HEK293 (cell line): ENCODE results near the gene ZNF831.

ENCODE experiments used
- KLF1 ChIP-seq: fragments of 450-650 bp; formaldehyde crosslinking; IDR thresholded peaks from 2 replicates; pipeline ENCODE4 v1.5.1; 2016; ENCODE audit warnings: missing biosample characterization, missing genetic modification characterization
- REPIN1 ChIP-seq: fragments of 450-650 bp; formaldehyde crosslinking; IDR thresholded peaks from 2 replicates; pipeline ENCODE4 v1.5.1; 2017; ENCODE audit warnings: missing biosample characterization, missing genetic modification characterization, low read depth
- TCF7L2 ChIP-seq: IDR thresholded peaks from 2 replicates; pipeline ENCODE4 v1.6.1; 2011; ENCODE audit warnings: low read depth, mild to moderate bottlenecking, inconsistent platforms, low read length, moderate library complexity, borderline replicate concordance
- ZBTB21 ChIP-seq: fragments of 450-650 bp; formaldehyde crosslinking; IDR thresholded peaks from 2 replicates; pipeline ENCODE4 v1.5.1; 2017; ENCODE audit warnings: missing biosample characterization, missing genetic modification characterization
- ZNF140 ChIP-seq: fragments of 450-650 bp; formaldehyde crosslinking; IDR thresholded peaks from 2 replicates; pipeline ENCODE4 v1.5.1; 2016; ENCODE audit warnings: missing biosample characterization, missing genetic modification characterization
- ZNF596 ChIP-seq: fragments of 450-650 bp; IDR thresholded peaks from 2 replicates; pipeline ENCODE4 v1.5.0; 2018; ENCODE audit warnings: missing biosample characterization, mild to moderate bottlenecking, missing genetic modification characterization, moderate library complexity
- ZNF830 ChIP-seq: fragments of 450-650 bp; IDR thresholded peaks from 2 replicates; pipeline ENCODE4 v1.5.0; 2018; ENCODE audit warnings: missing biosample characterization, missing genetic modification characterization, low read depth, mild to moderate bottlenecking, moderate library complexity
- TF ChIP-seq, protein P1 (sequence below): fragments of 450-650 bp; formaldehyde crosslinking; IDR thresholded peaks from 2 replicates; pipeline ENCODE4 v1.5.1; 2016; ENCODE audit warnings: missing biosample characterization, missing genetic modification characterization

DNA sequence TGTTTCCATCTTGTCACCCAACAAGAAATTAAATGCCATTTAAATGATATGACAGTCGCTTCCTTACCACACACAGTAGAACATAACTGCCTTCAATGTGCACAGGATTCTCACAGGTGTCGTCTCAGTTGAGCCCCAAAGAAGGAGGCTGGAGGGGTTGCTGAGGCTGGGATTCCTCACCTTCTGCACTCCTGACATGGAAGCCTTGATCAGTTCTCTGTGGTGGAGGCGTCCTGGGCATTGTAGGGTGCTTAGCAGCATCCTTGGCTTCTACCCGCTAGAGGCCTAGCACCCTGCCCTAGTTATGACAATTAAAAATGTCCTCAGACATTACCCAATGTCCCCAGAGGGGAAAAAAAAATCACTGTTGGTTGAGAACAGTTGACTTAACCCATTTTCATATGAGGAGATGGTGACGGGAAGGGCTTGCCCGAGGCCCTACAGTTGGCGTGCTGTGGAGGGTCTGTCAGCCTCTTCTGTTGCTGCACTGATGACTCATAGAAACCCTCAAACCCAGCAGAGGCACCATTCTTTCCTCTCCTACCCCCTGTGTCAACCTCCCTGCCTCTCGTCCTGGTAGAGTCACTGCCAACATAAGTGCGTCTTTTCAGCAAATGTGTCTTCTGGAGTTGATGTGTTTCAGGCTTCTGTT lies 19.3 kb upstream of the ZNF831 start:
- TF ChIP-seq ZNF140 (tag by site-specific recombination) = no peak
- TF ChIP-seq TCF7L2 = no peak
- TF ChIP-seq ZNF596 (tag by site-specific recombination) = no peak
- TF ChIP-seq, protein P1, sequence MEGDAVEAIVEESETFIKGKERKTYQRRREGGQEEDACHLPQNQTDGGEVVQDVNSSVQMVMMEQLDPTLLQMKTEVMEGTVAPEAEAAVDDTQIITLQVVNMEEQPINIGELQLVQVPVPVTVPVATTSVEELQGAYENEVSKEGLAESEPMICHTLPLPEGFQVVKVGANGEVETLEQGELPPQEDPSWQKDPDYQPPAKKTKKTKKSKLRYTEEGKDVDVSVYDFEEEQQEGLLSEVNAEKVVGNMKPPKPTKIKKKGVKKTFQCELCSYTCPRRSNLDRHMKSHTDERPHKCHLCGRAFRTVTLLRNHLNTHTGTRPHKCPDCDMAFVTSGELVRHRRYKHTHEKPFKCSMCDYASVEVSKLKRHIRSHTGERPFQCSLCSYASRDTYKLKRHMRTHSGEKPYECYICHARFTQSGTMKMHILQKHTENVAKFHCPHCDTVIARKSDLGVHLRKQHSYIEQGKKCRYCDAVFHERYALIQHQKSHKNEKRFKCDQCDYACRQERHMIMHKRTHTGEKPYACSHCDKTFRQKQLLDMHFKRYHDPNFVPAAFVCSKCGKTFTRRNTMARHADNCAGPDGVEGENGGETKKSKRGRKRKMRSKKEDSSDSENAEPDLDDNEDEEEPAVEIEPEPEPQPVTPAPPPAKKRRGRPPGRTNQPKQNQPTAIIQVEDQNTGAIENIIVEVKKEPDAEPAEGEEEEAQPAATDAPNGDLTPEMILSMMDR (tag by site-specific recombination) = no peak
- no peak for TF ChIP-seq ZNF830 (tag by site-specific recombination)
- TF ChIP-seq KLF1 (tag by site-specific recombination) = no peak
- no peak for TF ChIP-seq ZBTB21 (tag by site-specific recombination)
- TF ChIP-seq REPIN1 (tag by site-specific recombination) = no peak
